ENCODE data around the gene MOB4. TPM values are rescaled to one million over a fixed set of nuclear protein-coding genes. Genes with fewer than 3 reads are reported as not detected.
A peak's percentile ranks its signal among the peaks of the same experiment; 100 is the strongest.

The MOB4 gene
- total RNA-seq, 1 experiment from 2014 or later: 20.5 TPM

DNA sequence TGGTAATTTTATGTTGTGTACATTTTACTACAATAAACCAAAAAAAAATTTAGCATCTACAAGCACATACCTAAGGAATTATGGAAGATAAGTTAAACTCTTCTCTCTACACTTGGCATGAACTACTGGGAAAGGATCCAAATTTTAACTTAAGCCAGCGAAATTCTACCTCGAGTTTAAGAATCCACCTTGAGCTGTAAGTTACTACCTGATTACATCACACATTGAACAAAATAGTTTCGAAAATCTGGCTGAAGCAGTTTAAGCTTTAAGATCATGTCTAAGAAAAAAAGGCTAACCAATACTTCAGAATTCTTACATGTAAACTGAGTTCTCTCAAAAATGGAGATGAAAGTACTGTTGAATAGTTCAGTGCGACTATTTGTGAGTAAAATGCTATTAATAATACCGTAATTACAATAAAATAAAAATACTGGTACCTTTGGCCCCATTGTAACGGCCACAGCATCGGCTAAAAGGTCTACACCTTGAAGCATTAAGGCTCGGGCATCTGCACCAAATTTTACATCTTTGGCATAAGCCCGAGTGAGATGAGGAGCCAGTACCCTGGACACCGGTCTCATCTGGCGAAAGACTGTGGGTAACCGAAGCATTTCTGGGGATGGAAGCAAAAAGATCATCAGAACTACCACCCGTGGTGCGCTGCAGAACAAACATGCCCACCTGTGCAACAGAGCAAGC is 17.5 kb upstream of the MOB4 start:
- Mint-ChIP-seq H3K27me3 (ENCODE audit: insufficient read depth, unreplicated experiment) (no peaks in the 10 kb centered on the region), H3K36me3 (ENCODE audit: insufficient read depth, unreplicated experiment) (peaks cover 87% of the 10 kb centered on the region), H3K27ac (ENCODE audit: low read depth, unreplicated experiment) (peak overlapping the region; percentile 93), H3K9me3 (ENCODE audit: unreplicated experiment) (no peaks in the 10 kb centered on the region), H3K4me3 (ENCODE audit: unreplicated experiment) (peak overlapping the region; percentile 89), H3K4me1 (ENCODE audit: insufficient read depth, unreplicated experiment) (peaks cover 18% of the 10 kb centered on the region)
- DNase-seq (ENCODE audit: unreplicated experiment): peak; percentile 24
- intact Hi-C loops (cut with micrococcal nuclease): loop anchor here (5.0 kb wide), 1 partner anchor 46 kb away; the partner anchor contains the start of gene COQ10B
- ChIA-PET POLR2A (interaction anchor here (0.5 to 10.4 kb wide), 17 partner anchors 8 to 412 kb away, joined by 3 to 366 read pairs (median 12); partner anchors contain the start of genes COQ10B, MARS2, MOB4 and SF3B1), CTCF (interaction anchor here (0.6 to 1.2 kb wide), 4 partner anchors 62 to 598 kb away, joined by 3 to 4 read pairs (median 3); no protein-coding TSS in a partner anchor)
- BruUV-seq (replicated peaks): TSS peak; percentile 31
- TF ChIP-seq, protein P1, sequence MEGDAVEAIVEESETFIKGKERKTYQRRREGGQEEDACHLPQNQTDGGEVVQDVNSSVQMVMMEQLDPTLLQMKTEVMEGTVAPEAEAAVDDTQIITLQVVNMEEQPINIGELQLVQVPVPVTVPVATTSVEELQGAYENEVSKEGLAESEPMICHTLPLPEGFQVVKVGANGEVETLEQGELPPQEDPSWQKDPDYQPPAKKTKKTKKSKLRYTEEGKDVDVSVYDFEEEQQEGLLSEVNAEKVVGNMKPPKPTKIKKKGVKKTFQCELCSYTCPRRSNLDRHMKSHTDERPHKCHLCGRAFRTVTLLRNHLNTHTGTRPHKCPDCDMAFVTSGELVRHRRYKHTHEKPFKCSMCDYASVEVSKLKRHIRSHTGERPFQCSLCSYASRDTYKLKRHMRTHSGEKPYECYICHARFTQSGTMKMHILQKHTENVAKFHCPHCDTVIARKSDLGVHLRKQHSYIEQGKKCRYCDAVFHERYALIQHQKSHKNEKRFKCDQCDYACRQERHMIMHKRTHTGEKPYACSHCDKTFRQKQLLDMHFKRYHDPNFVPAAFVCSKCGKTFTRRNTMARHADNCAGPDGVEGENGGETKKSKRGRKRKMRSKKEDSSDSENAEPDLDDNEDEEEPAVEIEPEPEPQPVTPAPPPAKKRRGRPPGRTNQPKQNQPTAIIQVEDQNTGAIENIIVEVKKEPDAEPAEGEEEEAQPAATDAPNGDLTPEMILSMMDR (IDR thresholded peaks at IDR 0.05; ENCODE audit: unreplicated experiment): no peak

DNA sequence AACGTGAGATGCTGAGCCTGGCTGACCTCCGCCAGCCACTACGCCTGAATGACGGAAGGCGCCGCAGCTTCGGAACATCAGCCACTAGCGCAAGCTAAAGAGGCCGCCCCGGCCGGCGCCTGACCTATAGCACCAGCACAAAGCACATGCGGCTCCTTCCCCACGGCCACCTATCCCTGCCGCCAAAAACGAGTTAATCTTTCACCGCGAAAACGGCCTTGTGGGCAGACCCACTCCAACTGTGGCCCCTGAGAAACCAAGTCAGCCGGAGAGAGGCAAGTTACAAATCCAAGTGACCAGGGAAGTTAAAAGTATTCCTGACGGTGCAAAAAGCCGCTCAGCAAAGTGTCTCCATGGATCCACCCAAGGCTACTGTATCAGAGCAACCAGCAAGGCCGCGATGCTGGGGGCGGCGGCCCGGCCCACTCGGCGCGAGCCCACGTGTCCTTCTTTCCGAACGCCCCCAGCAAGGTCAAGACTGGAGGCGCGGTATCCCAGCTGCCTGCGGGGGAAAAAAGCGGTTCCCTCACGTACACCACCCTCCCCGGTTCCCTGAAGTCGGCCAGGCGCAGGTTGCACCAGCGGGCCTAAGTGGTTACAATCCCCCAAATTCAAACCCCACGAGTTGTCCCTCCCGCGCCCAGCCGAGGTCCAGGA is 16.8 kb upstream of the MOB4 start:
- Mint-ChIP-seq H3K36me3 (ENCODE audit: insufficient read depth, unreplicated experiment) (peaks cover 87% of the 10 kb centered on the region), H3K4me3 (ENCODE audit: unreplicated experiment) (peak overlapping the region; percentile 89), H3K9me3 (ENCODE audit: unreplicated experiment) (no peaks in the 10 kb centered on the region), H3K4me1 (ENCODE audit: insufficient read depth, unreplicated experiment) (peaks cover 18% of the 10 kb centered on the region), H3K27me3 (ENCODE audit: insufficient read depth, unreplicated experiment) (no peaks in the 10 kb centered on the region), H3K27ac (ENCODE audit: low read depth, unreplicated experiment) (peak overlapping the region; percentile 93)
- DNase-seq (ENCODE audit: unreplicated experiment): peak; percentile 40
- TF ChIP-seq, protein P1 (IDR thresholded peaks at IDR 0.05; ENCODE audit: unreplicated experiment): no peak
- no TSS peak for BruUV-seq (replicated peaks)
- intact Hi-C loops (cut with micrococcal nuclease): loop anchor here (5.0 kb wide), 1 partner anchor 47 kb away; the partner anchor contains the start of gene COQ10B
- POLR2A ChIA-PET: interaction anchor here (0.5 to 10.4 kb wide), 19 partner anchors 9 to 700 kb away, joined by 3 to 366 read pairs (median 12); partner anchors contain the start of genes COQ10B, GTF3C3, MARS2 and MOB4
- CTCF ChIA-PET: interaction anchor here (0.6 to 1.2 kb wide), 2 partner anchors 280 to 599 kb away, joined by 3 to 4 read pairs; no protein-coding TSS in a partner anchor

DNA sequence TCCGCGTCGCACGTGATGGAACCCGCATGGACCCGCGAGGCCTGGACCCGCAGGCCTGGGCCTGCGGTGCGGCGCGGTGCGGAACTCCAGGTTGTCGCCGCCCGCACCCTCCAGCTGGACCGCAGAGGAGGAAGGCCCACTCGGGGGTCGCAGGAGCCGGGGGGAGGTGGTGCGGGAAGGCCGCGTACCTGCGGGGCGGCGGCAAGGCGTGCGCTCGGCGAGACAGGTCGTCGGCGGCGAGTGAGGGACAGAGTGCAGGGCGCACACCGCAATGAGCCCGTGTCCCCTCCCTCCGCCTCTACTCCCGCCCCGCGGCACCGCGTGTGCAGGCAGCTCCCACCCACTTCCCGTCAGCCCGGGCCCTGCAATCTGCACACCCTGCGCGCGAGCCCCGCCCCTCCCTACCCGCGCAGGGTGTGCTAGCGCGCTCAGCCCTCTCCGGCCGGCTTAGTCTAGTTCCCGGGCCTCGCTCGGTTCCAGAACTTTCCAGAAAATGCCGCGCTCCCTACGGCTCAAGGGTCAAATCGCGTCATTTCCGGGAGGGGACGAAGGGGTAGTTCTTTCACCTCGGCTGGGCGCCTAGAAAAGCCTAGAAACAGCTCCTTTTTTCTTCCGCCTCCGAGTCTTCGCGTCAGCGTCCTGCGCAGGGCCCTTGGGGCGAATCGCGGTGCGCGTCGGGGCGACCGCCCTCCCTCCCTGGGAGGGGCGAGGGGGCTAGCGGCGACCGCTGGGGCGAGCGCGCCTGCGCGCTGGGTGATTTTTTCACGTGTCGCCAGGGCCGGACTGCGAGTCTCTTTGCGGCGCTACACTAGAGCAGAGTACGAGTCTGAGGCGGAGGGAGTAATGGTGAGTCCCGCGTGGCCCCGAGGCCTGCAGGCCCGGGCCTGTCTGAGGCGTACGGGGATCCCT is 16.0 kb upstream of the MOB4 start, which contains the start of the genes HSPD1 and HSPE1:
Gene HSPD1, minus strand, starts transcription at position 247 of the 909 bp plus-strand sequence. CDS start 992 bp downstream, outside the sequence.
Gene HSPE1, plus strand, starts transcription at position 786 of the 909 bp plus-strand sequence. Its CDS starts 58 bp downstream, at position 844.
- Mint-ChIP-seq H3K9me3 (ENCODE audit: unreplicated experiment) (no peaks in the 10 kb centered on the region), H3K27me3 (ENCODE audit: insufficient read depth, unreplicated experiment) (no peaks in the 10 kb centered on the region), H3K4me3 (ENCODE audit: unreplicated experiment) (peak within 1 kb of the TSS; percentile 89), H3K4me1 (ENCODE audit: insufficient read depth, unreplicated experiment) (peaks cover 18% of the 10 kb centered on the region), H3K27ac (ENCODE audit: low read depth, unreplicated experiment) (peak within 1 kb of the TSS; percentile 93), H3K36me3 (ENCODE audit: insufficient read depth, unreplicated experiment) (peaks cover 87% of the 10 kb centered on the region)
- DNase-seq (ENCODE audit: unreplicated experiment): peak; percentile 100
- no TSS peak for BruUV-seq (replicated peaks)
- ChIA-PET POLR2A (interaction anchor here (0.6 to 10.4 kb wide), 32 partner anchors 9 to 700 kb away, joined by 3 to 366 read pairs (median 4); partner anchors contain the start of genes COQ10B, GTF3C3, MARS2 and MOB4), CTCF (interaction anchor here (1.1 kb wide), 1 partner anchor 115 kb away, joined by 3 read pairs; no protein-coding TSS in a partner anchor)
- TF ChIP-seq, protein P1 (IDR thresholded peaks at IDR 0.05; ENCODE audit: unreplicated experiment): no peak
- intact Hi-C loops (cut with micrococcal nuclease): loop anchor here (1.0 to 5.0 kb wide), 6 partner anchors 15 to 277 kb away; partner anchors contain the start of genes COQ10B and SF3B1

All from MCF 10A (cell line).